Measurements from ENCODE around the gene ARID1B. TPM values are rescaled to one million over a fixed set of nuclear protein-coding genes. Genes with fewer than 3 reads are reported as not detected.

ARID1B gene
- total and polyA plus RNA-seq, 2 experiments from 2014 or later = 41.9 to 72.7 TPM

DNA sequence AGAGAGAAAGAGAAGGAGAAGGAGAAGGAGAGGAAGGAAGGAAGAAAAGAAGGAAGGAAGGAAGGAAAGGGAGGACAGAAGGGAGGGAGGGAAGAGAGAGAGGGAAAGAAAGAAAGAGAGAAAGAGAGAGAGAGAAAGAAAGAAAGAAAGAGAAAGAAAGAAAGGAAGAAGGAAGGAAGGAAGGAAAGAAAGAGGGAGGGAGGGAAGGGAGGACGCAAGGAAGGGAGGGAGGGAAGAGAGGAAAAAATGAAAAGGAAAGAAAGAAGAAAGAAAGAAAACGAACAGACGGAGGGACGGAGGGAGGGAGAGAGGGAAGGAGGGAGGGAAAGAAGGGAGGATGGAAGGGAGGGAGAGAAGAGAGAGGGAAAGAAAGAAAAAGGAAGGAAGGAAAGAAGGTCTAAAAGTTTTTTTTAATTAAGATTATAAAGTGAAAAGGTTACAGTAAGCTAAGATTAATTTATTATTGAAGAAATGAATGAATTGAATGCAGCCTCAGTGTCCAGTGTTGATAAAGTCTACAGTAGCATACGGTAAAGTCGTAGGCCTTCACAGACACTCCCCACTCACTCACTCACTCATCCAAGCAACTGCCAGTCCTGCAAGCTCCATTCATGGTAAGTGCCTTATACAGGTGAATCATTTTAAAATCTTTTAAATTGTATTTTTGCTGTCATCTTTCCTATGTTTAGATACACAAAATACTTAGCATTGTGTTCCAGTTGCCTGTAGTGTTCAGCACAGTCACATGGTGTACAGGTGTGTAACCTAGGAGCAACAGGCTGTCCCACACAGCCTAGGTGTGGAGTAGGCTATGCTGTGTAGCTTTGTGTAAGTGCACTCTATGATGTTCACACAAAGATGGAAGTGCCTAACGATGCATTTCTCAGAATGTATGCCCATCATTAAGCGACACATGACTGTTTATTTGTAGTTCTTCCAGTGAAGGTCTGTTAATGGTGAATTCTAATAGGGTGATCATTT, 20.3 kb upstream of the ARID1B start:
- no peaks in the 10 kb centered on the region for H3K9me3 ChIP-seq (ENCODE audit: low read depth)
- H3K27ac ChIP-seq = no peak overlapping the region
- TF ChIP-seq, protein P1, sequence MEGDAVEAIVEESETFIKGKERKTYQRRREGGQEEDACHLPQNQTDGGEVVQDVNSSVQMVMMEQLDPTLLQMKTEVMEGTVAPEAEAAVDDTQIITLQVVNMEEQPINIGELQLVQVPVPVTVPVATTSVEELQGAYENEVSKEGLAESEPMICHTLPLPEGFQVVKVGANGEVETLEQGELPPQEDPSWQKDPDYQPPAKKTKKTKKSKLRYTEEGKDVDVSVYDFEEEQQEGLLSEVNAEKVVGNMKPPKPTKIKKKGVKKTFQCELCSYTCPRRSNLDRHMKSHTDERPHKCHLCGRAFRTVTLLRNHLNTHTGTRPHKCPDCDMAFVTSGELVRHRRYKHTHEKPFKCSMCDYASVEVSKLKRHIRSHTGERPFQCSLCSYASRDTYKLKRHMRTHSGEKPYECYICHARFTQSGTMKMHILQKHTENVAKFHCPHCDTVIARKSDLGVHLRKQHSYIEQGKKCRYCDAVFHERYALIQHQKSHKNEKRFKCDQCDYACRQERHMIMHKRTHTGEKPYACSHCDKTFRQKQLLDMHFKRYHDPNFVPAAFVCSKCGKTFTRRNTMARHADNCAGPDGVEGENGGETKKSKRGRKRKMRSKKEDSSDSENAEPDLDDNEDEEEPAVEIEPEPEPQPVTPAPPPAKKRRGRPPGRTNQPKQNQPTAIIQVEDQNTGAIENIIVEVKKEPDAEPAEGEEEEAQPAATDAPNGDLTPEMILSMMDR (IDR thresholded peaks at IDR 0.05; ENCODE audit: low read depth, low read length) = no peak
- no peak overlapping the region for H3K4me3 ChIP-seq
- H3K27me3 ChIP-seq = no peaks in the 10 kb centered on the region
- no peaks in the 10 kb centered on the region for H3K4me1 ChIP-seq (ENCODE audit: low read depth)
- no peak for DNase-seq (ENCODE audit: low read depth in 1 of 2, low spot score in 1 of 2)
- H3K36me3 ChIP-seq = no peaks in the 10 kb centered on the region

DNA sequence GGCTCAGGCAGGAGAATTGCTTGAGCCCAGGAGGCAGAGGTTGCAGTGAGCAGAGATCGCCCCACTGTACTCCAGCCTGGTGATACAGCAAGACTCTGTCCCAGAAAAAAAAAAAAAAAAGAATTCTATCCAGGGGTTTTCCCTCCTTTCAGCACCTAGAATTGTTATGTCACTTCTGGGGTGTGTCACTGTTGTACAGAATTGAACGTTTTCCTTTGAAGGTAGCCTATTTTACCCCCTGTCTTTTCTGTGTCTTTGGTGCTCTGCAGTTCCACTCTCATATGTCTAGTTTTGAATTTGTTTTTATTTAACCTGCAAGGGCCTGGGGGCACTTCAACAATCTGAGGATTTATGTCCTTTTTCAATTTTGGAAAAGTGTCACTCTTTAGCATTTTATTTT, 19.3 kb upstream of the ARID1B start:
- H3K4me1 ChIP-seq (ENCODE audit: low read depth) = no peaks in the 10 kb centered on the region
- DNase-seq (ENCODE audit: low read depth in 1 of 2, low spot score in 1 of 2) = no peak
- H3K27me3 ChIP-seq = no peaks in the 10 kb centered on the region
- H3K36me3 ChIP-seq = no peaks in the 10 kb centered on the region
- H3K27ac ChIP-seq = no peak overlapping the region
- TF ChIP-seq, protein P1 (IDR thresholded peaks at IDR 0.05; ENCODE audit: low read depth, low read length) = no peak
- no peak overlapping the region for H3K4me3 ChIP-seq
- no peaks in the 10 kb centered on the region for H3K9me3 ChIP-seq (ENCODE audit: low read depth)

DNA sequence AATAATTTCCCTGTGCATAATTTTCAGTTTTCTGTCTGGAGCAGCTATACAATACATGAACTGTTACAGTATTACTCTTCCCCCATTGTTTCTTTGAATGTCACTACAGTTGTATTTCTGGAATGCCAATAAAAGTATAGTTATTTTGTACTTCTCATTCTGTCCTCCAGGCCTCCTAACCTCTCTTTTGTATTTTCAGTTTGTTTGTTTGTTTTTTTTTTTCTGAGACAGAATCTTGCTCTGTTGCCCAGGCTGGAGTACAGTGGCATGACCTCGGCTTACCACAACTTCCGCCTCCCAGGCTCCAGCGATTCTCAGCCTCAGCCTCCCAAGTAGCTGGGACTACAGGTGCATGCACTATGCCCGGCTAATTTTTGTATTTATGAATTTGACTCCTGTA, 16.8 kb upstream of the ARID1B start:
- H3K36me3 ChIP-seq = no peaks in the 10 kb centered on the region
- H3K4me3 ChIP-seq = no peak overlapping the region
- no peak overlapping the region for H3K27ac ChIP-seq
- no peaks in the 10 kb centered on the region for H3K9me3 ChIP-seq (ENCODE audit: low read depth)
- TF ChIP-seq, protein P1 (IDR thresholded peaks at IDR 0.05; ENCODE audit: low read depth, low read length) = no peak
- H3K27me3 ChIP-seq = no peaks in the 10 kb centered on the region
- H3K4me1 ChIP-seq (ENCODE audit: low read depth) = no peaks in the 10 kb centered on the region
- DNase-seq (ENCODE audit: low read depth in 1 of 2, low spot score in 1 of 2) = no peak

DNA sequence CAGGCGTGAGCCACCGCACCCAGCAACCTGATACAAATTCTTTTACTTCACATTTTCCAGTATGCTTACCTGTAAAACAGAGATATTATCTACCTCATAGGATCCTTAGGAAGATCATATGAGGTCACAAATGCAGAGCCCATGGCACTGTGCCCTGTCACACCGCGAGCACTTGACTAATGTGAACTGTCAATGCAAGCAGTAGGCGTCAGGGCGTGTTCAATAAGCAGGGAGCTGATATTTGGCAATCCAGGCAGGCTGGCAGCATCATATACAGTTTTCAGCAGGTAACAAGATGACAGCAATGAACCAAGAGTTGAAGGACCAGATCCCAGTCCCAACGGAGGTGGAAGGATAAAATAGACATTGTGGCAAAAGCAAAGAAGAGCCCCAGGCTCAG, 14.6 kb upstream of the ARID1B start:
- no peak for DNase-seq (ENCODE audit: low read depth in 1 of 2, low spot score in 1 of 2)
- Histone ChIP-seq H3K4me1 (ENCODE audit: low read depth) (no peaks in the 10 kb centered on the region), H3K27ac (no peak overlapping the region), H3K36me3 (no peaks in the 10 kb centered on the region), H3K4me3 (no peak overlapping the region), H3K27me3 (no peaks in the 10 kb centered on the region), H3K9me3 (ENCODE audit: low read depth) (no peaks in the 10 kb centered on the region)
- TF ChIP-seq, protein P1 (IDR thresholded peaks at IDR 0.05; ENCODE audit: low read depth, low read length) = no peak

DNA sequence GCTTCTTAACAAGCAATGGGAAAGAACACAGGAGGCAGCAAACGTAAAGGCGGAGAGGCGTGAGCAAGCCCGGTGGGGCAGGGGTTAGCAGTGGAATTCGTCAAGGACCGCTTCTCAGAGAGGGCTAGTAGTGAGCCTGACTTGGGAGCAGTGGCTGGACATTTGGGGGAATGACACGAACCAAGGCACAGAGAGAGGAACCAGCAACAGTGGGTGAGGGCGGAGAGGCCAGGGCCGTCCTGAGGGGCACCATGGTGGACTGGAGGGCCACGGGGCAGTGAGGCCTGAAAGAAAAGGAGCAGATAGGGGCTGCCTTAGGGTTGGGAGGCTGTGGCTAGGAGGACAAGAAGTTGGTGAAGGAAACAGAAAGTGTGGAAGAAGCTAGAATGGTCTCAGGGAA, 12.1 kb upstream of the ARID1B start:
- Histone ChIP-seq H3K9me3 (ENCODE audit: low read depth) (no peaks in the 10 kb centered on the region), H3K36me3 (no peaks in the 10 kb centered on the region), H3K4me3 (no peak overlapping the region), H3K4me1 (ENCODE audit: low read depth) (no peaks in the 10 kb centered on the region), H3K27me3 (no peaks in the 10 kb centered on the region), H3K27ac (no peak overlapping the region)
- TF ChIP-seq, protein P1 (IDR thresholded peaks at IDR 0.05; ENCODE audit: low read depth, low read length) = no peak
- no peak for DNase-seq (ENCODE audit: low read depth in 1 of 2, low spot score in 1 of 2)
